Amygdala (tissue), 56 donors: Measurements from ENCODE around the gene ALDH1A2.

Experiments
- DNase-seq, 56 donors: peaks; one replicate each; lab custom pipeline; 2025; lab: John Stamatoyannopoulos, UW

ALDH1A2 gene

GRCh38 chr15:57948351-57949289, 116.9 kb downstream of the ALDH1A2 start:
- DNase-seq = no peak

- DNase-seq = no peak
Observed at GRCh38 chr15:57947781-57948180, 117.7 kb downstream of the ALDH1A2 start.

GRCh38 chr15:57947282-57947681, 118.2 kb downstream of the ALDH1A2 start:
- DNase-seq = no peak

GRCh38 chr15:57946491-57947048, 118.9 kb downstream of the ALDH1A2 start:
- DNase-seq = no peak

GRCh38 chr15:57945616-57946015, 119.9 kb downstream of the ALDH1A2 start:
- DNase-seq = no peak

- DNase-seq = no peak
Observed at GRCh38 chr15:57943754-57944420, 121.6 kb downstream of the ALDH1A2 start.

- no peak for DNase-seq
Observed at GRCh38 chr15:57943171-57943570, 122.3 kb downstream of the ALDH1A2 start.

GRCh38 chr15:57941816-57942215, 123.7 kb downstream of the ALDH1A2 start:
- DNase-seq = no peak

- DNase-seq = no peak
Observed at GRCh38 chr15:57932348-57932747, 133.2 kb downstream of the ALDH1A2 start.

- DNase-seq = no peak
Observed at GRCh38 chr15:57931570-57931969, 133.9 kb downstream of the ALDH1A2 start.

GRCh38 chr15:57927091-57927631, 138.3 kb downstream of the ALDH1A2 start:
- DNase-seq = no peak

GRCh38 chr15:57925650-57926049, 139.9 kb downstream of the ALDH1A2 start:
- no peak for DNase-seq

- no peak for DNase-seq
Observed at GRCh38 chr15:57924598-57924997, 140.9 kb downstream of the ALDH1A2 start.

GRCh38 chr15:57923750-57924149, 141.8 kb downstream of the ALDH1A2 start:
- no peak for DNase-seq

GRCh38 chr15:57923306-57923705, 142.2 kb downstream of the ALDH1A2 start:
- DNase-seq = no peak

- DNase-seq = no peak
Observed at GRCh38 chr15:57922776-57923175, 142.7 kb downstream of the ALDH1A2 start.

- no peak for DNase-seq
Observed at GRCh38 chr15:57921371-57921770, 144.1 kb downstream of the ALDH1A2 start.

- no peak for DNase-seq
Observed at GRCh38 chr15:57920911-57921310, 144.6 kb downstream of the ALDH1A2 start.

- no peak for DNase-seq
Observed at GRCh38 chr15:57919754-57920153, 145.8 kb downstream of the ALDH1A2 start.

GRCh38 chr15:57917998-57918397, 147.5 kb downstream of the ALDH1A2 start:
- DNase-seq = no peak

GRCh38 chr15:57916695-57917094, 148.8 kb downstream of the ALDH1A2 start:
- DNase-seq = no peak
